ENCODE results near the gene LAD1. TPM values are rescaled to one million over a fixed set of nuclear protein-coding genes. Genes with fewer than 3 reads are reported as not detected.

Gene LAD1
- polyA plus RNA-seq, 1 donor from 2014 or later, result not detected

- Histone ChIP-seq H3K36me3 (ENCODE audit: insufficient read depth, low read length) (no peaks in the 10 kb centered on the region), H3K9me2 (ENCODE audit: insufficient read depth, low read length) (no peaks in the 10 kb centered on the region), H3K9ac (ENCODE audit: low read length) (no peak overlapping the region), H4K20me1 (ENCODE audit: insufficient read depth) (no peaks in the 10 kb centered on the region), H3K4me2 (ENCODE audit: low read length) (no peak overlapping the region), H2AFZ (ENCODE audit: low read depth, low read length) (no peak overlapping the region), H3K27me3 (ENCODE audit: insufficient read depth, low read depth, low read length) (no peaks in the 10 kb centered on the region), H3F3A (ENCODE audit: insufficient read depth, low read length, poor library complexity, severe bottlenecking) (no peaks in the 10 kb centered on the region), H3K9me3 (ENCODE audit: low read length) (no peaks in the 10 kb centered on the region), H3K4me3 (ENCODE audit: low read length) (no peak overlapping the region), H3K27ac (ENCODE audit: low read length) (no peak overlapping the region), H3K79me2 (replicated peaks; ENCODE audit: insufficient read depth, low read length) (no peaks in the 10 kb centered on the region)
- no peak for TF ChIP-seq RAD21 (conservative IDR thresholded peaks at IDR 0.05)
- TF ChIP-seq SMC3 (conservative IDR thresholded peaks at IDR 0.05; ENCODE audit: poor library complexity), result no peak
- TF ChIP-seq TAF1 (IDR thresholded peaks at IDR 0.05; ENCODE audit: low read depth), result no peak
- no peak for TF ChIP-seq POLR2AphosphoS5 (IDR thresholded peaks at IDR 0.05)
- no peak for TF ChIP-seq MXI1 (conservative IDR thresholded peaks at IDR 0.05; ENCODE audit: poor library complexity, severe bottlenecking)
- TF ChIP-seq CTCF (IDR thresholded peaks at IDR 0.05; ENCODE audit: poor library complexity, severe bottlenecking), result no peak
- TF ChIP-seq REST (IDR thresholded peaks at IDR 0.05; ENCODE audit: borderline replicate concordance), result no peak
- no peak for TF ChIP-seq EZH2 (IDR thresholded peaks at IDR 0.05; ENCODE audit: borderline replicate concordance, insufficient read depth, low read length, poor library complexity, severe bottlenecking)
- TF ChIP-seq EP300 (conservative IDR thresholded peaks at IDR 0.05; ENCODE audit: poor library complexity, severe bottlenecking), result no peak
These were observed 24.5 kb upstream of the LAD1 start for GRCh38 chr1:201423655-201424054.

GRCh38 chr1:201422436-201423030, 23.4 kb upstream of the LAD1 start:
- Histone ChIP-seq H3K27me3 (ENCODE audit: insufficient read depth, low read depth, low read length) (no peaks in the 10 kb centered on the region), H3F3A (ENCODE audit: insufficient read depth, low read length, poor library complexity, severe bottlenecking) (no peaks in the 10 kb centered on the region), H3K27ac (ENCODE audit: low read length) (no peak overlapping the region), H3K9me2 (ENCODE audit: insufficient read depth, low read length) (no peaks in the 10 kb centered on the region), H3K79me2 (replicated peaks; ENCODE audit: insufficient read depth, low read length) (no peaks in the 10 kb centered on the region), H2AFZ (ENCODE audit: low read depth, low read length) (no peak overlapping the region), H3K4me3 (ENCODE audit: low read length) (no peak overlapping the region), H3K9ac (ENCODE audit: low read length) (no peak overlapping the region), H3K36me3 (ENCODE audit: insufficient read depth, low read length) (no peaks in the 10 kb centered on the region), H3K4me2 (ENCODE audit: low read length) (no peak overlapping the region), H4K20me1 (ENCODE audit: insufficient read depth) (no peaks in the 10 kb centered on the region), H3K9me3 (ENCODE audit: low read length) (no peaks in the 10 kb centered on the region)
- TF ChIP-seq RAD21 (conservative IDR thresholded peaks at IDR 0.05), result no peak
- TF ChIP-seq TAF1 (IDR thresholded peaks at IDR 0.05; ENCODE audit: low read depth), result no peak
- TF ChIP-seq EP300 (conservative IDR thresholded peaks at IDR 0.05; ENCODE audit: poor library complexity, severe bottlenecking), result no peak
- no peak for TF ChIP-seq POLR2AphosphoS5 (IDR thresholded peaks at IDR 0.05)
- no peak for TF ChIP-seq SMC3 (conservative IDR thresholded peaks at IDR 0.05; ENCODE audit: poor library complexity)
- no peak for TF ChIP-seq EZH2 (IDR thresholded peaks at IDR 0.05; ENCODE audit: borderline replicate concordance, insufficient read depth, low read length, poor library complexity, severe bottlenecking)
- no peak for TF ChIP-seq CTCF (IDR thresholded peaks at IDR 0.05; ENCODE audit: poor library complexity, severe bottlenecking)
- no peak for TF ChIP-seq MXI1 (conservative IDR thresholded peaks at IDR 0.05; ENCODE audit: poor library complexity, severe bottlenecking)
- TF ChIP-seq REST (IDR thresholded peaks at IDR 0.05; ENCODE audit: borderline replicate concordance), result no peak

Data from neural cell (in vitro differentiated cells).